Measurements from ENCODE around the gene DNAJC3. TPM values are rescaled to one million over a fixed set of nuclear protein-coding genes. Genes with fewer than 3 reads are reported as not detected.
A peak's percentile ranks its signal among the peaks of the same experiment; 100 is the strongest.
"Not testable (repeated sequence)": the region's sequence is repeated elsewhere in the genome, so short reads cannot be mapped to it uniquely, and the experiment has no call there.

DNAJC3 gene
- total RNA-seq, 4 donors from 2014 or later: 27.8 to 40.6 (median 34.6) TPM

- H3K9me3 ChIP-seq: no peaks in the 10 kb centered on the region
- H3K4me3 ChIP-seq: no peak overlapping the region
- H3K4me1 ChIP-seq: no peaks in the 10 kb centered on the region
- DNase-seq: no peak
- WGBS, 2 donors: 54 to 66% methylated on average over 2 to 3 of the region's 3 CpGs
- H3K36me3 ChIP-seq: no peaks in the 10 kb centered on the region
- H3K27me3 ChIP-seq: peaks cover 0 to 7% (median 0%) of the 10 kb centered on the region in 4 donors
- intact Hi-C loops (cut with DNase I): loop anchor here (10.0 kb wide), 1 partner anchor 108 kb away; no protein-coding TSS in a partner anchor
- no peak for TF ChIP-seq POLR2A (IDR thresholded peaks at IDR 0.05)
- no peak for TF ChIP-seq CTCF (IDR thresholded peaks at IDR 0.05)
- no peak overlapping the region for H3K27ac ChIP-seq
Observed at GRCh38 chr13:95652821-95653220, 24.1 kb upstream of the DNAJC3 start.

GRCh38 chr13:95656386-95657015 is 20.4 kb upstream of the DNAJC3 start:
- Histone ChIP-seq H3K9me3 (no peaks in the 10 kb centered on the region), H3K36me3 (no peaks in the 10 kb centered on the region), H3K4me1 (no peaks in the 10 kb centered on the region), H3K27me3 (peaks cover 0 to 7% (median 0%) of the 10 kb centered on the region in 4 donors), H3K4me3 (no peak overlapping the region), H3K27ac (no peak overlapping the region)
- intact Hi-C loops (cut with DNase I): loop anchor here (10.0 kb wide), 1 partner anchor 112 kb away; no protein-coding TSS in a partner anchor
- 52 to 54% methylated on average over 2 to 3 of the region's 3 CpGs for WGBS, 2 donors
- TF ChIP-seq CTCF (IDR thresholded peaks at IDR 0.05) (no peak), POLR2A (IDR thresholded peaks at IDR 0.05) (no peak)
- DNase-seq: no peak

GRCh38 chr13:95659500-95659899 is 17.4 kb upstream of the DNAJC3 start:
- no peaks in the 10 kb centered on the region for H3K36me3 ChIP-seq
- no peak for DNase-seq
- peaks cover 0 to 5% (median 0%) of the 10 kb centered on the region in 3 donors for H3K9me3 ChIP-seq
- H3K4me3 ChIP-seq: no peak overlapping the region
- no peak for TF ChIP-seq CTCF (IDR thresholded peaks at IDR 0.05)
- TF ChIP-seq POLR2A (IDR thresholded peaks at IDR 0.05): no peak
- intact Hi-C loops (cut with DNase I): loop anchor here (10.0 kb wide), 1 partner anchor 115 kb away; no protein-coding TSS in a partner anchor
- H3K4me1 ChIP-seq: no peaks in the 10 kb centered on the region
- no peaks in the 10 kb centered on the region for H3K27me3 ChIP-seq
- H3K27ac ChIP-seq: no peak overlapping the region

GRCh38 chr13:95660981-95661581 is 15.9 kb upstream of the DNAJC3 start:
- no peaks in the 10 kb centered on the region for H3K4me1 ChIP-seq
- no peaks in the 10 kb centered on the region for H3K36me3 ChIP-seq
- H3K27me3 ChIP-seq: no peaks in the 10 kb centered on the region
- intact Hi-C loops (cut with DNase I): no loop called here
- TF ChIP-seq POLR2A (IDR thresholded peaks at IDR 0.05) (no peak), CTCF (IDR thresholded peaks at IDR 0.05) (peak in 5 of 6 experiments; percentile 35 to 55 (median 49))
- no peak overlapping the region for H3K4me3 ChIP-seq
- peaks cover 0 to 18% (median 4%) of the 10 kb centered on the region in 3 donors for H3K9me3 ChIP-seq
- no peak for DNase-seq
- no peak overlapping the region for H3K27ac ChIP-seq

GRCh38 chr13:95667235-95667634 is 9.7 kb upstream of the DNAJC3 start:
- H3K36me3 ChIP-seq; H3K27ac ChIP-seq; H3K4me1 ChIP-seq; H3K27me3 ChIP-seq; DNase-seq; intact Hi-C loops (cut with DNase I); H3K4me3 ChIP-seq: not testable (repeated sequence)
- peaks cover 0 to 78% (median 32%) of the 10 kb centered on the region in 3 donors for H3K9me3 ChIP-seq
